Large intestine (tissue), 3 donors: Measurements from ENCODE around the gene NXT1. TPM values are rescaled to one million over a fixed set of nuclear protein-coding genes. Genes with fewer than 3 reads are reported as not detected.
"Not testable (repeated sequence)": the region's sequence is repeated elsewhere in the genome, so short reads cannot be mapped to it uniquely, and the experiment has no call there.

Source experiments
- DNase-seq, 2 donors: peaks; one replicate each; pipeline versions ENCODE4 v3.0.0 to v3.0.0-alpha.2; 2013
- H3K27ac ChIP-seq: one replicate; pipeline ENCODE4 v1.5.1; 2013; ENCODE audit warnings: low read length
- H3K27me3 ChIP-seq: 2 replicates; pipeline ENCODE4 v1.6.1; 2013; ENCODE audit warnings: low read length; ENCODE audit not compliant: control insufficient read depth, insufficient read depth
- H3K36me3 ChIP-seq: 2 replicates; pipeline ENCODE4 v1.6.1; 2013; ENCODE audit warnings: low read length; ENCODE audit not compliant: control insufficient read depth, insufficient read depth
- H3K4me1 ChIP-seq: one replicate; pipeline ENCODE4 v1.6.1; 2013; ENCODE audit warnings: low read length; ENCODE audit not compliant: control insufficient read depth, insufficient read depth
- H3K4me3 ChIP-seq: one replicate; pipeline ENCODE4 v1.5.1; 2013; ENCODE audit warnings: low read length
- H3K9me3 ChIP-seq: one replicate; pipeline ENCODE4 v1.6.1; 2013; ENCODE audit warnings: mild to moderate bottlenecking, low read depth, low read length, moderate library complexity; ENCODE audit not compliant: control insufficient read depth
- WGBS: methylation state at CpG from one replicate; pipeline ENCODE4 v1.1.5; 2013; ENCODE audit warnings: low lambda C conversion rate; ENCODE audit not compliant: insufficient coverage; 5-methylcytosine and 5-hydroxymethylcytosine counted together
- polyA plus RNA-seq: library from polyadenylated mRNA; unstranded; fragments of 120-200 nt; gene quantifications from one replicate; pipeline ENCODE4 v1.2.1, GENCODE V29; 2013

Gene NXT1
- polyA plus RNA-seq, 1 donor, result 17.7 TPM

GRCh38 chr20:23341073-23341472, 9.5 kb upstream of the NXT1 start:
- H3K4me3 ChIP-seq, result no peak overlapping the region
- H3K4me1 ChIP-seq, result no peaks in the 10 kb centered on the region
- H3K27me3 ChIP-seq, result no peaks in the 10 kb centered on the region
- no peaks in the 10 kb centered on the region for H3K36me3 ChIP-seq
- no peak for DNase-seq
- H3K9me3 ChIP-seq, result no peaks in the 10 kb centered on the region
- no peak overlapping the region for H3K27ac ChIP-seq
- no CpG with 5 or more reads among the region's 2 CpGs for WGBS

- no peak overlapping the region for H3K27ac ChIP-seq
- no peaks in the 10 kb centered on the region for H3K9me3 ChIP-seq
- H3K36me3 ChIP-seq, result no peaks in the 10 kb centered on the region
- H3K4me3 ChIP-seq, result no peak overlapping the region
- no peaks in the 10 kb centered on the region for H3K27me3 ChIP-seq
- H3K4me1 ChIP-seq, result no peaks in the 10 kb centered on the region
- DNase-seq, result no peak
- no CpG with 5 or more reads among the region's 1 CpG for WGBS
Observed at GRCh38 chr20:23343590-23343989, 7.0 kb upstream of the NXT1 start.

GRCh38 chr20:23344336-23344735, 6.3 kb upstream of the NXT1 start:
- H3K9me3 ChIP-seq, result no peaks in the 10 kb centered on the region
- no peaks in the 10 kb centered on the region for H3K27me3 ChIP-seq
- H3K4me1 ChIP-seq, result peaks cover 6% of the 10 kb centered on the region
- H3K36me3 ChIP-seq, result no peaks in the 10 kb centered on the region
- no peak overlapping the region for H3K4me3 ChIP-seq
- WGBS, result no CpG with 5 or more reads among the region's 5 CpGs
- no peak for DNase-seq
- no peak overlapping the region for H3K27ac ChIP-seq

DNA sequence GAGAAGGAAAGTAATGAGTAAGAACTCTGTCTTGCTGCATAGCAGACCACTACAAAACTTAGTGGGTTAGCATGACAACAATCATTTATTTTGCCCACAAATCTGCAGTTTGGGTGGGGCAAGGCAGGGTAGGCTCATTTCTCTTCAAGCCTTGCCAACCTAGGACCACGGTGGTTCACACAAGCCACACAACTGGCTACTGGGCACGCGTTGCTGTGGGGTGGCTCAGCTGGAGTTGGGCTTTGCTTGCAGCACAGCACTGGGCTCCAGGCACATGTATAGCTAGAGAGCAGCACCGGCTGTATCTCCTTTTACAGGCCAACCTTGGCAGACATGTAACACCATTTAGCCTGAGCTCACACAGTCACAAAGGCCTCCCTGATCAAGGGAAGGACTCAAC, 4.6 kb upstream of the NXT1 start:
- Histone ChIP-seq H3K9me3 (no peaks in the 10 kb centered on the region), H3K27me3 (no peaks in the 10 kb centered on the region), H3K27ac (no peak overlapping the region), H3K36me3 (no peaks in the 10 kb centered on the region), H3K4me3 (no peak overlapping the region), H3K4me1 (peaks cover 6% of the 10 kb centered on the region)
- no CpG with 5 or more reads among the region's 4 CpGs for WGBS
- no peak for DNase-seq

DNA sequence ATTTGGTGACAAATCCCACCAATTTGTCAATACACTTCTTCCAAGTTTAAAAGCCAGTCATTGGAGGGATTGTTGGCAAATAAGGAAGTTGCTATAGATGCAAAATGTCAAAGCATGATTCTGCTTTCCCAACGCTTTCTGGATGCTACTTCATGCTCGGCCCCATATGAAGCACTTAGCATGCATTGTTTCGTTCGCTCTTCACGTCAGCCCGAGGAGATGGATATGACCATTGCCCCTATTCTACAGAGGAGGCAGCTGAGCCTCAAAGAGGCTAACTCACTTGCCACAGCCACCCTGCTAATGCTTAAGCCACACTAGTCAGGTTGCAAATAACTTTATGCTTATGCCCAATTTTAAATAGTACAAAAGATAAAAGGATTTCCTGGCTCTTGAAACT, 2.8 kb upstream of the NXT1 start:
- Histone ChIP-seq H3K27me3 (no peaks in the 10 kb centered on the region), H3K4me1 (peaks cover 10% of the 10 kb centered on the region), H3K36me3 (no peaks in the 10 kb centered on the region), H3K9me3 (no peaks in the 10 kb centered on the region), H3K27ac (no peak overlapping the region), H3K4me3 (no peak overlapping the region)
- DNase-seq, result no peak
- WGBS, result 100% methylated on average over 2 of the region's 6 CpGs

GRCh38 chr20:23348510-23348909, 2.1 kb upstream of the NXT1 start:
- DNase-seq, H3K27ac ChIP-seq, H3K36me3 ChIP-seq, H3K27me3 ChIP-seq, H3K9me3 ChIP-seq, H3K4me3 ChIP-seq, H3K4me1 ChIP-seq: not testable (repeated sequence)
- WGBS, result no CpG with 5 or more reads among the region's 6 CpGs

- Histone ChIP-seq H3K27me3 (no peaks in the 10 kb centered on the region), H3K9me3 (no peaks in the 10 kb centered on the region), H3K27ac (peak overlapping the region; percentile 98), H3K4me3 (peak overlapping the region; percentile 64), H3K36me3 (peaks cover 10% of the 10 kb centered on the region), H3K4me1 (peaks cover 10% of the 10 kb centered on the region)
- peak in 1 of 2 donors; percentile 93 for DNase-seq
- no CpG with 5 or more reads among the region's 23 CpGs for WGBS
Observed at GRCh38 chr20:23349338-23350195, 1.0 kb upstream of the NXT1 start.

DNA sequence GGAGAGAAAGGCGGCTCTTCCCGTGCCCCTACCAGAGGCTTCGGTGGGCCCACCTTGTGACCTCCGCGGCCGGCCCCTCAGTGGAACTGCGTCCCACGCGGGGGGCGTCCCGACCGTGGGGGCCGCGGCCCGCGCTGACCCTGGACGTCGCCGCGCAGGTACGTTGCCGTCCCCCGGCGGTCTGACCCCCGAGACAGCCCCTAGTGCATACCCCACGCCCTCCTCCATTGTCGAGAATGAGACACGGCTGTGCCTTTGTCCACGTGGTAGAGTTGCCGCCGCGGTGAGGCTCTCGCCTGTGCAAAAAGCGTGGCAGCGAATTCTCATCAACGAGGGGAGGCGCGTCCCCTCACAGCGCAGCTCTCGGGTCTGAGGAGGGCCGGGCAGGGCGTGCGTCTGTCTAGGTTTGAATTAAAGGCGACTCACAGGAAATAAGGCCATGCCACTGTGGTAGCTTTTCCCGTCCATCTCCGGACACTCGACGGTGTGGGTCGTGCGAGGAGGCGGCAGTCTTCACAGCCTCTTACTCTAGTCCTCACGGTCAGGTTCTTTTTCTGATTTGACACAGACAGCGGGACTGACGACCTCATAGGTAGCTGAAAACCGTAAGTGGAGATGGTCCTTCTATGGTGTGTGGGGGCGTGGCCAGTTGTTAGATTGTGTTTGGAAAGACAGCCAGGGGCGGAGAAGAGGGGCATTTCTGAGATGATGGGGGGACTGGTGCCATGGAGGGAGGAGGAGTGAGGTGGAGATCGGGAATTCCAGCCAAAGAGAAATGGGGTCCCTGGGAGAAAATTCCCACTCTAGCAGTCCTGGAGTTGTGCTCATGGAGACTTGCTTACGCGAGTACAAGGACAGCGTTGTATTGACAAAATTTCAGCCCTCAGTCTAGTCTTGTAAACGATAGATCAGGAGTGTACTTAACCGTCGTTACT, 580 bp downstream of the NXT1 start:
- Histone ChIP-seq H3K9me3 (no peaks in the 10 kb centered on the region), H3K4me1 (peaks cover 10% of the 10 kb centered on the region), H3K36me3 (peaks cover 23% of the 10 kb centered on the region), H3K27ac (peak overlapping the region; percentile 98), H3K27me3 (no peaks in the 10 kb centered on the region), H3K4me3 (peak overlapping the region; percentile 64)
- WGBS, result no CpG with 5 or more reads among the region's 64 CpGs
- DNase-seq, result peak; percentile 54 to 72

DNA sequence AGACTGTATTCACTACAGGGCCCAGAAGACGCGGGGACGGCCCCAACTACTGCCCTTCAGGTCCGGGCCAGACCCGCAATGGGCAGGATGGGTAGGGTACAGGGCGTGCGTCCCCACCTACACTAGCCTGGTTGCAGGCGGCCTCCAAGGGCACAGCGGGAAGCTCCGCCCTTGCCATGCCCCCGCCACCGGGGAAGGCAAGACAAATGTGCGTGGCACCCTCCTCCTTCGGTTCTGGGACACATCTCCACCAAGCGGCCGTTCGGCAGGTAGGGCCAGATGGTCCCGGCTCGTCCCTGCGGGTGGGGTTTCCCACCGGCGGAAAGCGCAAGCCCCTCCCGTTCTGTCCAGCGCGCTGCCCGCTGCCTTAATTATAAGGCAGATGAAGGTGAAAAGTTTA, 5.6 kb downstream of the NXT1 start:
- peaks cover 17% of the 10 kb centered on the region for H3K4me1 ChIP-seq
- no peak overlapping the region for H3K4me3 ChIP-seq
- no CpG with 5 or more reads among the region's 27 CpGs for WGBS
- H3K36me3 ChIP-seq, result peaks cover 25% of the 10 kb centered on the region
- no peak overlapping the region for H3K27ac ChIP-seq
- no peaks in the 10 kb centered on the region for H3K9me3 ChIP-seq
- no peaks in the 10 kb centered on the region for H3K27me3 ChIP-seq
- no peak for DNase-seq

DNA sequence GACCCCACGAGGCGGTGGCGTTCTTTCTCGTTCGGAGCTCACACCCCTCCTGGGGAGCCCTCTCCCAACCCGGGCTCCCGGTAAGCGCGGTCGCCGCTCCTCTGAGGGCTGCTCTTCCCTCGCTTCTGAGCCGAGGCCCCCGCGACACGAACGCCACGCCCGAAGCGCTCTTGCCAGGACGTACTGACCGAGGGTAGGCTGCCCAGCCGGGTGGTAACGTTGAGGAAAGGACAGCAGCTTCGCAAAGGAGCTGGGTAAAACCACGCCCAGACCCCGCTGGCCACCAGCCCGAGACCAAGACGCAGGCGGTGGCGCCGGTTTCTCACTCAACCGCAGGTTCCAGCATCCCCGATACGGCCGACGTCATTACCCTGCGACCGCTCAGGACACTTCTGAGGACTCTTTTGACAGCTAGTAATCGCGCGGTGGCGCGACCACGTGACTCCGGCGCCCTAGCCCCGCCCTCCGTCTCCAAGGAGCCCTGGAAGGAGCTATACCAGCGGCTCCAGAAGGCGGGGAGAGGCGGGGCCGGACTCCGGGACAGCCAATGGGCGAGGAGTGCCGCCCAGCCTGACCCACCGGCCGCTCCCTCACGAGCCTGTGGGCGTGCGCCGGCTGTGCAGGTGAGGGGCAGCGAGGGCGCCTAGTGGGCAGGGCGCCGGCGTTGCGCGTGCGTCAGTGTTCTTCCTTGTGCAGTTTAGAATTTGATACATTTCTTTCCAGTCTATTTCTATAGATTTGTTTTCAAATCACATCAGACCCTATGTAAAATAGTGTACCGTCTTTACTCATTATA, 7.4 kb downstream of the NXT1 start:
- no peaks in the 10 kb centered on the region for H3K27me3 ChIP-seq
- H3K36me3 ChIP-seq, result peaks cover 25% of the 10 kb centered on the region
- WGBS, result no CpG with 5 or more reads among the region's 71 CpGs
- DNase-seq, result peak; percentile 100
- no peaks in the 10 kb centered on the region for H3K9me3 ChIP-seq
- H3K4me1 ChIP-seq, result peaks cover 15% of the 10 kb centered on the region
- H3K4me3 ChIP-seq, result peak overlapping the region; percentile 59
- H3K27ac ChIP-seq, result peak overlapping the region; percentile 92
